HCT116 (cell line): ENCODE results near the gene FOXO3. TPM values are rescaled to one million over a fixed set of nuclear protein-coding genes. Genes with fewer than 3 reads are reported as not detected.

ENCODE experiments used
- ATAC-seq: fragments of 200-7000 bp; cut with Tn5 transposase; 2 replicates; pipeline ENCODE4 v1.9.1; 2020; ENCODE audit warnings: mild to moderate bottlenecking, moderate library complexity
- BruUV-seq: library from RNA; stranded (reverse); fragments of 400-500 nt; replicated peaks from 2 replicates; lab custom pipeline; 2021; lab: Mats Ljungman, UMichigan
- CTCF ChIA-PET: fragments of 300-600 bp; sonication (Branson Sonifier 250); formaldehyde crosslinking; loops from one replicate; lab custom pipeline; 2021; ENCODE audit warnings: antibody characterized with exemption; lab: Charles Lee
- POLR2A ChIA-PET: fragments of 300-600, 350-600 bp; sonication (Branson Sonifier 250); formaldehyde crosslinking; loops from one replicate; lab custom pipeline; 2021; ENCODE audit warnings: antibody characterized with exemption; lab: Charles Lee
- RAD21 ChIA-PET, 2 experiments: fragments of 300-600 bp; sonication (Branson Sonifier 250); formaldehyde crosslinking; loops; one replicate each; lab custom pipeline; 2023; ENCODE audit warnings: low total read pairs in 2 of 2; ENCODE audit not compliant: uncharacterized antibody in 2 of 2, unreplicated experiment in 2 of 2, low non-redundant PET in 1 of 2; lab: Charles Lee
- DNase-seq: peaks from one replicate; pipeline ENCODE4 v3.0.0-alpha.2; 2010; ENCODE audit warnings: low read depth, low spot score
- H2AFZ ChIP-seq: fragments of 200-600 bp; shearing (Covaris generic), sonication (generic); 2 replicates; pipeline ENCODE4 v1.6.1; 2017; ENCODE audit warnings: low read depth, mixed run types, mixed read lengths, antibody characterized with exemption, low read length; ENCODE audit not compliant: poor library complexity, severe bottlenecking
- H3K27ac ChIP-seq: 2 replicates; pipeline ENCODE4 v1.5.1; 2012; ENCODE audit warnings: low read depth, low read length
- H3K27me3 ChIP-seq: fragments of 200-600 bp; sonication (generic); 2 replicates; pipeline ENCODE4 v1.6.1; 2016; ENCODE audit warnings: mixed run types, low read length, mixed read lengths; ENCODE audit not compliant: insufficient read depth
- H3K36me3 ChIP-seq, 2 experiments: fragments of 200-500 bp in 1 of 2; fragments of 200-600 bp in 1 of 2; sonication (Bioruptor generic) in 1 of 2; sonication (generic) in 1 of 2; 2 replicates each; pipeline versions ENCODE4 v1.5.1 to v1.6.1; 2014 to 2016; ENCODE audit warnings: low read length in 2 of 2, inconsistent platforms in 1 of 2, mixed read lengths in 1 of 2, mixed run types in 1 of 2; ENCODE audit not compliant: insufficient read depth in 2 of 2, control insufficient read depth in 1 of 2
- H3K4me1 ChIP-seq, 2 experiments: fragments of 200-600 bp in 1 of 2; sonication (generic) in 1 of 2; 2 replicates each; pipeline versions ENCODE4 v1.5.1 to v1.6.1; 2012 to 2017; ENCODE audit warnings: low read length in 2 of 2, inconsistent platforms in 1 of 2, mild to moderate bottlenecking in 1 of 2, mixed read lengths in 1 of 2, mixed run types in 1 of 2, moderate library complexity in 1 of 2; ENCODE audit not compliant: insufficient read depth in 2 of 2, control insufficient read depth in 1 of 2
- H3K4me2 ChIP-seq: fragments of 200-600 bp; sonication (generic); 2 replicates; pipeline ENCODE4 v1.6.1; 2017; ENCODE audit warnings: mixed run types, low read length, mixed read lengths
- H3K4me3 ChIP-seq, 2 experiments: fragments of 200-600 bp in 1 of 2; sonication (generic) in 1 of 2; replicated peaks in 1 of 2; 2 replicates each; pipeline ENCODE4 v1.5.1; 2011 to 2016; ENCODE audit warnings: low read length in 2 of 2, control low read depth in 1 of 2, low read depth in 1 of 2, mild to moderate bottlenecking in 1 of 2, mixed read lengths in 1 of 2, mixed run types in 1 of 2
- H3K79me2 ChIP-seq: fragments of 200-600 bp; sonication (generic); 2 replicates; pipeline ENCODE4 v1.6.1; 2017; ENCODE audit warnings: mild to moderate bottlenecking, mixed run types, low read length, moderate library complexity, mixed read lengths; ENCODE audit not compliant: insufficient read depth
- H3K9ac ChIP-seq: fragments of 200-600 bp; sonication (generic); 2 replicates; pipeline ENCODE4 v1.6.1; 2016; ENCODE audit warnings: low read length, mixed read lengths
- H3K9me2 ChIP-seq: fragments of 200-600 bp; sonication (generic), shearing (Covaris generic); 2 replicates; pipeline ENCODE4 v1.6.1; 2017; ENCODE audit warnings: mixed run types, mild to moderate bottlenecking, moderate library complexity; ENCODE audit not compliant: insufficient read depth
- H3K9me3 ChIP-seq, 2 experiments: fragments of 200-500 bp in 1 of 2; fragments of 200-600 bp in 1 of 2; sonication (Bioruptor generic) in 1 of 2; sonication (generic) in 1 of 2; 2 replicates each; pipeline ENCODE4 v1.6.1; 2014 to 2017; ENCODE audit warnings: low read length in 2 of 2, mixed read lengths in 2 of 2, inconsistent platforms in 1 of 2, low read depth in 1 of 2, mild to moderate bottlenecking in 1 of 2, mixed run types in 1 of 2, moderate library complexity in 1 of 2; ENCODE audit not compliant: control insufficient read depth in 1 of 2, insufficient read depth in 1 of 2
- H4K20me1 ChIP-seq: fragments of 200-600 bp; sonication (generic), shearing (Covaris generic); 2 replicates; pipeline ENCODE4 v1.6.1; 2017; ENCODE audit warnings: mixed run types, mild to moderate bottlenecking, moderate library complexity; ENCODE audit not compliant: insufficient read depth
- CEBPB ChIP-seq: IDR thresholded peaks from 2 replicates; pipeline ENCODE4 v1.6.1; 2012; ENCODE audit warnings: low read depth
- CTCF ChIP-seq, 3 experiments: fragments of 200-600 bp in 1 of 3; sonication (generic) in 1 of 3; IDR thresholded peaks in 2 of 3; conservative IDR thresholded peaks in 1 of 3; 2 replicates each; pipeline ENCODE4 v1.5.1; 2012 to 2017; ENCODE audit warnings: low read depth in 2 of 3, low read length in 2 of 3, antibody characterized with exemption in 1 of 3, borderline replicate concordance in 1 of 3, control low read depth in 1 of 3, mild to moderate bottlenecking in 1 of 3, mixed read lengths in 1 of 3, mixed run types in 1 of 3, moderate library complexity in 1 of 3; ENCODE audit not compliant: insufficient read depth in 1 of 3
- EGR1 ChIP-seq: IDR thresholded peaks from 2 replicates; pipeline ENCODE4 v1.6.1; 2012; ENCODE audit warnings: low read depth
- EZH2 ChIP-seq: fragments of 200-600 bp; sonication (generic); IDR thresholded peaks from 2 replicates; pipeline ENCODE4 v1.6.1; 2017; ENCODE audit warnings: antibody characterized with exemption, mixed run types
- FOSL1 ChIP-seq: IDR thresholded peaks from 2 replicates; pipeline ENCODE4 v1.6.1; 2012; ENCODE audit warnings: low read depth
- JUND ChIP-seq: IDR thresholded peaks from 2 replicates; pipeline ENCODE4 v1.6.1; 2012
- SRF ChIP-seq: IDR thresholded peaks from 2 replicates; pipeline ENCODE4 v1.6.1; 2012; ENCODE audit warnings: low read depth
- TCF7L2 ChIP-seq: IDR thresholded peaks from 2 replicates; pipeline ENCODE4 v1.7.0; 2011; ENCODE audit warnings: borderline replicate concordance, inconsistent platforms; ENCODE audit not compliant: insufficient read depth, insufficient read length; ENCODE audit errors: extremely low read depth
- YY1 ChIP-seq: IDR thresholded peaks from 2 replicates; pipeline ENCODE4 v1.6.1; 2011; ENCODE audit warnings: low read length, low read depth, moderate library complexity, mild to moderate bottlenecking; ENCODE audit not compliant: insufficient replicate concordance; ENCODE audit errors: extremely low read depth
- ZNF274 ChIP-seq: fragments of 200-500 bp; sonication (Bioruptor generic); IDR thresholded peaks from 2 replicates; pipeline ENCODE4 v1.6.1; 2014; ENCODE audit warnings: mild to moderate bottlenecking, low read depth, low read length, inconsistent platforms
- intact Hi-C: fragments of 100-400 bp; cut with micrococcal nuclease; formaldehyde crosslinking; loops from 2 replicates; pipeline ENCODE4 v1.10.0; 2022
- total RNA-seq: library from RNA; stranded (reverse); gene quantifications from one replicate; pipeline ENCODE4 v1.2.1, GENCODE V29; 2021; ENCODE audit not compliant: unreplicated experiment
- TF ChIP-seq, protein P1 (sequence below): IDR thresholded peaks from 2 replicates; pipeline ENCODE4 v1.6.1; 2012
- TF ChIP-seq, protein P2 (sequence below): IDR thresholded peaks from 2 replicates; pipeline ENCODE4 v1.6.1; 2012

FOXO3 gene
- total RNA-seq, 1 experiment from 2014 or later: 40.0 TPM

GRCh38 chr6:108568101-108568500, 7.4 kb downstream of the FOXO3 start:
- no peaks in the 10 kb centered on the region for H3K9me2 ChIP-seq
- H2AFZ ChIP-seq: no peak overlapping the region
- intact Hi-C loops: no loop called here
- TF ChIP-seq CTCF (IDR thresholded peaks at IDR 0.05 in 2 of 3, conservative IDR thresholded peaks at IDR 0.05 in 1 of 3; ENCODE audit: borderline replicate concordance in 1 of 3, insufficient read depth in 1 of 3, low read depth in 2 of 3, low read length in 2 of 3) (no peak), ZNF274 (no peak), CEBPB (no peak)
- TF ChIP-seq, protein P1, sequence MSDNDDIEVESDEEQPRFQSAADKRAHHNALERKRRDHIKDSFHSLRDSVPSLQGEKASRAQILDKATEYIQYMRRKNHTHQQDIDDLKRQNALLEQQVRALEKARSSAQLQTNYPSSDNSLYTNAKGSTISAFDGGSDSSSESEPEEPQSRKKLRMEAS: no peak
- TF ChIP-seq, protein P2, sequence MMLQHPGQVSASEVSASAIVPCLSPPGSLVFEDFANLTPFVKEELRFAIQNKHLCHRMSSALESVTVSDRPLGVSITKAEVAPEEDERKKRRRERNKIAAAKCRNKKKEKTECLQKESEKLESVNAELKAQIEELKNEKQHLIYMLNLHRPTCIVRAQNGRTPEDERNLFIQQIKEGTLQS: no peak
- TF ChIP-seq, all 23 proteins: peak for 0
- ATAC-seq: no peak
- ChIA-PET RAD21 (no interaction called here), CTCF (no interaction called here), POLR2A (no interaction called here)
- H3K4me3 ChIP-seq: no peak overlapping the region
- no peak overlapping the region for H3K27ac ChIP-seq
- H3K9me3 ChIP-seq: no peaks in the 10 kb centered on the region
- H3K4me2 ChIP-seq: no peak overlapping the region
- H3K4me1 ChIP-seq: peaks cover 30 to 32% of the 10 kb centered on the region in 2 experiments
- DNase-seq: no peak
- H3K9ac ChIP-seq: no peak overlapping the region
- H3K79me2 ChIP-seq: peaks cover 89% of the 10 kb centered on the region
- H3K36me3 ChIP-seq: peaks cover 20 to 31% of the 10 kb centered on the region in 2 experiments; a peak in 3 of 4 replicates
- BruUV-seq: no TSS peak
- H4K20me1 ChIP-seq: peaks cover 4% of the 10 kb centered on the region; the same call in 1 of the 2 replicates
- no peaks in the 10 kb centered on the region for H3K27me3 ChIP-seq

- H2AFZ ChIP-seq: no peak overlapping the region
- ATAC-seq (no peak), DNase-seq (no peak)
- H3K79me2 ChIP-seq: peaks cover 86% of the 10 kb centered on the region
- intact Hi-C loops: no loop called here
- ChIA-PET CTCF (no interaction called here), POLR2A (no interaction called here), RAD21 (no interaction called here)
- peaks cover 20 to 31% of the 10 kb centered on the region in 2 experiments; a peak in 3 of 4 replicates for H3K36me3 ChIP-seq
- no peak overlapping the region for H3K4me2 ChIP-seq
- no TSS peak for BruUV-seq
- no peak overlapping the region for H3K4me3 ChIP-seq
- H3K27ac ChIP-seq: no peak overlapping the region
- peaks cover 24 to 26% of the 10 kb centered on the region in 2 experiments for H3K4me1 ChIP-seq
- no peak overlapping the region for H3K9ac ChIP-seq
- H4K20me1 ChIP-seq: peaks cover 4% of the 10 kb centered on the region; the same call in 1 of the 2 replicates
- H3K9me2 ChIP-seq: no peaks in the 10 kb centered on the region
- no peaks in the 10 kb centered on the region for H3K27me3 ChIP-seq
- no peaks in the 10 kb centered on the region for H3K9me3 ChIP-seq
- TF ChIP-seq FOSL1 (no peak), CEBPB (no peak), JUND (no peak), SRF (no peak), EGR1 (no peak), TCF7L2 (no peak), EZH2 (no peak), CTCF (IDR thresholded peaks at IDR 0.05 in 2 of 3, conservative IDR thresholded peaks at IDR 0.05 in 1 of 3; ENCODE audit: borderline replicate concordance in 1 of 3, insufficient read depth in 1 of 3, low read depth in 2 of 3, low read length in 2 of 3) (no peak), YY1 (no peak)
- TF ChIP-seq, protein P2: no peak
- TF ChIP-seq, protein P1: no peak
Measured at GRCh38 chr6:108568551-108569305, 8.0 kb downstream of the FOXO3 start.
